Cardiac muscle cell (in vitro differentiated cells and primary cell): Measurements from ENCODE around the gene SDK2. TPM values are rescaled to one million over a fixed set of nuclear protein-coding genes. Genes with fewer than 3 reads are reported as not detected.

Experiments
- DNase-seq, 2 donors: peaks; one replicate each; pipeline versions ENCODE4 v3.0.0 to v3.0.0-alpha.2; 2010 to 2017; ENCODE audit warnings: low read depth in 1 of 2, low spot score in 1 of 2
- H3K27ac ChIP-seq: fragments of 200-600 bp; sonication (generic); 2 replicates; pipeline ENCODE4 v1.5.1; 2016
- H3K27me3 ChIP-seq: fragments of 200-600 bp; sonication (generic); 2 replicates; pipeline ENCODE4 v1.6.0; 2016; ENCODE audit warnings: control low read depth
- H3K36me3 ChIP-seq: fragments of 200-600 bp; sonication (generic); 2 replicates; pipeline ENCODE4 v1.5.1; 2016; ENCODE audit warnings: control low read depth
- H3K4me1 ChIP-seq: fragments of 200-600 bp; sonication (generic); 2 replicates; pipeline ENCODE4 v1.8.1; 2017; ENCODE audit warnings: low read depth, mild to moderate bottlenecking, mixed run types
- H3K4me3 ChIP-seq: fragments of 200-600 bp; sonication (generic); 2 replicates; pipeline ENCODE4 v1.5.1; 2016; ENCODE audit warnings: mild to moderate bottlenecking
- H3K9me3 ChIP-seq: fragments of 200-600 bp; sonication (generic); 2 replicates; pipeline ENCODE4 v1.5.1; 2017; ENCODE audit warnings: low read depth, mild to moderate bottlenecking, control low read depth
- polyA plus RNA-seq: library from polyadenylated mRNA; unstranded; fragments of >200 nt; fragmentation: Nextera tagmentation; extraction: Ambion mirVana; gene quantifications from 2 replicates; pipeline ENCODE4 v1.2.1, GENCODE V29; 2016
- total RNA-seq: library from RNA; depleted of rRNA; stranded (reverse); fragments of >200 nt; gene quantifications from 2 replicates; pipeline ENCODE4 v1.2.3, GENCODE V29; 2016
- TF ChIP-seq, protein P1 (sequence below): IDR thresholded peaks from 2 replicates; pipeline ENCODE4 v1.5.1; 2012; ENCODE audit warnings: low read depth, mild to moderate bottlenecking, low read length

The SDK2 gene
- total and polyA plus RNA-seq, 2 experiments from 2014 or later: 11.8 to 46.8 TPM

DNA sequence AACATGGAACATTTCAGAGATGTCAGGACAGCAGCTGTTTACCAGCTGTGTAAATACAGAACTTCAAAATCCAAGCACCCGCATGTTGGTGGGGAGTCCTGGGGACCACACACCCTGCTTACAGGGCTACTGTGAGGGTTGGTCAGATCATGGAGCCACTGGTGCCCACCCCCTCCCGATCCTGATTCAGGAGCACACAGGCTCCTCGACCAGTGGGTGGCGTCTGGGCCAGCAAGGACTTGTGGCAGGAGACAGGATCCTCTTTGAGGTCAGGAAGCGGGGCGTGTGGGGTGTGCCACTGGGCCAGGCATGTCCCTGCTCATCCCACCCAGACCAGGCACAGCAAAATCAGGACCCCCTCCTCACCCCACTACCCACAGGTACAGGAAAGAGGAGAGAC, 83.6 kb downstream of the SDK2 start:
- Histone ChIP-seq H3K4me1 (no peaks in the 10 kb centered on the region), H3K9me3 (no peaks in the 10 kb centered on the region)
- DNase-seq: no peak

DNA sequence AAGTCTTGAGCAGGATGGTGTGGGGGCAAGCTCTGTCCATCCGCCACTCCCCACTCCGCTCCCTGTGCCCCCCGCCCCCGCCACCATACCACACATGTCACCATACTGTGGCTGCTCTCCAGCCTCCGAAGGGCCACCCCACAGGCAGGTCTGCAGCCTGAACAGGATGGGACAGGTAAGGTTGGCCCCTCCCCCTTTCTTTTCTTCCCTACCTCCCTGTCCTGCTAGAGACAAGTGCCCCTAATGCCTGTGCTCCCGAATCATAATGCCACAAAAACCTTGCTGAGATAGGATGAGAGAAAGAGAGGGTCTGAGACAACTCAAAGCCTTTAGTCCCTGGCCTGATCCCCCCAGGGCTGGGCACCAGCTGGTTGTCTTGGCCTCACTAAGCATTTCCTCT, 84.7 kb downstream of the SDK2 start:
- TF ChIP-seq, protein P1, sequence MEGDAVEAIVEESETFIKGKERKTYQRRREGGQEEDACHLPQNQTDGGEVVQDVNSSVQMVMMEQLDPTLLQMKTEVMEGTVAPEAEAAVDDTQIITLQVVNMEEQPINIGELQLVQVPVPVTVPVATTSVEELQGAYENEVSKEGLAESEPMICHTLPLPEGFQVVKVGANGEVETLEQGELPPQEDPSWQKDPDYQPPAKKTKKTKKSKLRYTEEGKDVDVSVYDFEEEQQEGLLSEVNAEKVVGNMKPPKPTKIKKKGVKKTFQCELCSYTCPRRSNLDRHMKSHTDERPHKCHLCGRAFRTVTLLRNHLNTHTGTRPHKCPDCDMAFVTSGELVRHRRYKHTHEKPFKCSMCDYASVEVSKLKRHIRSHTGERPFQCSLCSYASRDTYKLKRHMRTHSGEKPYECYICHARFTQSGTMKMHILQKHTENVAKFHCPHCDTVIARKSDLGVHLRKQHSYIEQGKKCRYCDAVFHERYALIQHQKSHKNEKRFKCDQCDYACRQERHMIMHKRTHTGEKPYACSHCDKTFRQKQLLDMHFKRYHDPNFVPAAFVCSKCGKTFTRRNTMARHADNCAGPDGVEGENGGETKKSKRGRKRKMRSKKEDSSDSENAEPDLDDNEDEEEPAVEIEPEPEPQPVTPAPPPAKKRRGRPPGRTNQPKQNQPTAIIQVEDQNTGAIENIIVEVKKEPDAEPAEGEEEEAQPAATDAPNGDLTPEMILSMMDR: no peak
- H3K9me3 ChIP-seq: no peaks in the 10 kb centered on the region
- H3K27me3 ChIP-seq: no peaks in the 10 kb centered on the region
- DNase-seq: no peak
- no peaks in the 10 kb centered on the region for H3K36me3 ChIP-seq
- H3K4me3 ChIP-seq: no peak overlapping the region
- H3K4me1 ChIP-seq: no peaks in the 10 kb centered on the region
- H3K27ac ChIP-seq: no peak overlapping the region

More for the DNA sequence above, 83.6 kb downstream of the SDK2 start:
- Histone ChIP-seq H3K27ac (no peak overlapping the region), H3K36me3 (no peaks in the 10 kb centered on the region), H3K27me3 (no peaks in the 10 kb centered on the region), H3K4me3 (no peak overlapping the region)
- TF ChIP-seq, protein P1: no peak

DNA sequence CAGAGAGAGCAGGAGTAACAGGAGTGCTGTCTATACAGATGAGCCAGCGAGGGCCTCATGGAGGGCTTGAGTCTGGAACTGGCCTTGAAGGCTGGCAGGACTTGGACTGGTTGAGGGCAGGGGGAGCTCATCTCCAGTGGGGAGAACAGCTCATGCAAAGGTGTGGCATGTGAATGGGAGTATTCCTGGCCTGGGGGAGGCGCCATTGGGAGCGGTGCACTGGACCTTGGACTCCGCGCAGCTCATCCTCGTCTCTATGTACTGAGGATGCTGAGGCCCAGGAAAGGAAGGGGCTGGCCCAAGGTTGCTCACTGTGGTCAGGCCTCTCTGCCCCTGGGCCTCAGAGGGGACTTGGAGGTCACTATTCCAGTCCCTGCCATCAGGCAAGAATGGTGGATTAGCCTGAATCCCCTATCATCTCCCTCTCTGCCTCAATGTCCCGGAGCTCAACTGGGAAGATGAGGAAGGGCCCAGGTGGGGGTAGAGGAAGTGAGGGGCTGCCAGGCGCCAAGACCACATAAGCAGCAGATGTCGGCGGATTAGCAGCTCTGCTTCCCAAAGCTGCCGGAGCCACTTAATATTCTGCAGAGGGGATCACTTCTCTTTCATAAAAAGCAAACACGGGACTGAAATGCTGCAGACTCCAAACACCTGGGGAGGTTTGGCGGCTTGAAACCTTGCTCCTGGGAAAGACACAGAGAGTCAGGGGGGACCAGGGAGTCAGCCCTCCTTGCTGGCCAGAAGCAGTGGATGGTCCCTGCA, 88.9 kb downstream of the SDK2 start:
- Histone ChIP-seq H3K4me1 (peaks cover 14% of the 10 kb centered on the region), H3K36me3 (no peaks in the 10 kb centered on the region), H3K4me3 (no peak overlapping the region), H3K27me3 (no peaks in the 10 kb centered on the region), H3K9me3 (no peaks in the 10 kb centered on the region), H3K27ac (no peak overlapping the region)
- TF ChIP-seq, protein P1: no peak
- no peak for DNase-seq

DNA sequence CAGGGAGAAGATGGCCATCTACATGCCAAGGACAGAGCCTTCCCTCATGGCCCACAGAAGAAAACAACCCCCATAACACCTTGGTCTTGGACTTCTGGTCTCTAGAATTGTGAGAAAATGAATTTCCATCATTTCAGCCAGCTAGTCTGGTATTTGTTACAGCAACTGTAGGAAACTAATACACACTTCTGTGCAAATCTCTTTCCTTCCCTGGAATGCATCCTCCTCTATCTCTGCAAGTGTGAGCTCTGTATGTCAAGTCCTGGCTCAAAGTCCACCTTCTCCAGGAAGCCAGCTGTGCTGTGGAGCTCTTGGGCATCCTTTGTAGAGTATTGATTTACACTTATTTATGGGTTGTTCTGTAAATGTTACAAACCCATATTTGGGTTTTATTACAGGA, 89.7 kb downstream of the SDK2 start:
- TF ChIP-seq, protein P1: no peak
- no peak overlapping the region for H3K27ac ChIP-seq
- DNase-seq: no peak
- H3K4me1 ChIP-seq: peaks cover 23% of the 10 kb centered on the region
- no peak overlapping the region for H3K4me3 ChIP-seq
- H3K9me3 ChIP-seq: no peaks in the 10 kb centered on the region
- no peaks in the 10 kb centered on the region for H3K27me3 ChIP-seq
- no peaks in the 10 kb centered on the region for H3K36me3 ChIP-seq

DNA sequence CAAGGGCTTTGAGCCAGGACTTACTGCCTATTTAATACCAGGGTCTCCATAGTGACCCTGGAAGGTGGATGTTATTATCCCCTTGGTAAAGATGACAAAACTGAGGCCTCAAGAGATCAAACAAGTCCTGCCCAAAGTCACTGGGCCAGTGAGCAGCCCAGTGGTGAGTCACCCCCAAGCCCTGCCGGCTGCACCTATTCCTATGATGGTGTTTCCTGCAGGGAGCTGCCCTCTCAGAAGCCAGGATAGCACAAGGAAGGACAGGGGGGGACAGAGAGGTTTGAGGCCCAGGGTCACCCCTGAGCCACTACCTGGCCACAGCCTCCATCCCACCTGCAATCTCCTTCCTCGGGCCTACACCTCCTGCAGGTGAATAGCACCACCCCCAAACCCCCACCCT, 90.9 kb downstream of the SDK2 start:
- no peak overlapping the region for H3K27ac ChIP-seq
- no peak for DNase-seq
- TF ChIP-seq, protein P1: no peak
- H3K9me3 ChIP-seq: no peaks in the 10 kb centered on the region
- no peak overlapping the region for H3K4me3 ChIP-seq
- H3K4me1 ChIP-seq: peaks cover 32% of the 10 kb centered on the region
- H3K36me3 ChIP-seq: no peaks in the 10 kb centered on the region
- no peaks in the 10 kb centered on the region for H3K27me3 ChIP-seq
